PC-9 (cell line): ENCODE results near the gene CTNNA1. TPM values are rescaled to one million over a fixed set of nuclear protein-coding genes. Genes with fewer than 3 reads are reported as not detected.

Experiments used
- BruUV-seq: library from RNA; stranded (reverse); fragments of 400-500 nt; replicated peaks from 2 replicates; lab custom pipeline; 2021; lab: Mats Ljungman, UMichigan
- CTCF ChIA-PET: fragments of 300-600 bp; sonication (Branson Sonifier 250); formaldehyde crosslinking; loops from one replicate; lab custom pipeline; 2022; ENCODE audit warnings: antibody characterized with exemption; lab: Charles Lee
- POLR2A ChIA-PET: fragments of 300-600 bp; sonication (Branson Sonifier 250); formaldehyde crosslinking; loops from one replicate; lab custom pipeline; 2022; ENCODE audit warnings: antibody characterized with exemption; ENCODE audit not compliant: unreplicated experiment; lab: Charles Lee
- DNase-seq, 2 experiments: peaks; one replicate each; pipeline versions ENCODE4 v3.0.0 to v3.0.0-alpha.2; 2015 to 2022; ENCODE audit warnings: mixed read lengths in 1 of 2
- H2AFZ ChIP-seq: fragments of 200-600 bp; sonication (generic); 2 replicates; pipeline ENCODE4 v1.8.1; 2017; ENCODE audit warnings: antibody characterized with exemption
- H3F3A ChIP-seq: fragments of 200-600 bp; sonication (generic); 2 replicates; pipeline ENCODE4 v1.8.1; 2017; ENCODE audit warnings: antibody characterized with exemption, mild to moderate bottlenecking, low read depth; ENCODE audit not compliant: insufficient read depth
- H3K27ac ChIP-seq: fragments of 200-600 bp; sonication (generic); 2 replicates; pipeline ENCODE4 v1.6.1; 2016; ENCODE audit warnings: mixed run types
- H3K27me3 ChIP-seq: fragments of 200-600 bp; sonication (generic); 2 replicates; pipeline ENCODE4 v1.6.1; 2016; ENCODE audit warnings: low read depth, mixed run types; ENCODE audit not compliant: insufficient read depth
- H3K36me3 ChIP-seq: fragments of 200-600 bp; sonication (generic); 2 replicates; pipeline ENCODE4 v1.6.1; 2016; ENCODE audit warnings: low read depth, mixed run types
- H3K4me1 ChIP-seq: fragments of 200-600 bp; sonication (generic); replicated peaks from 2 replicates; pipeline ENCODE4 v1.6.1; 2016; ENCODE audit warnings: mixed run types; ENCODE audit not compliant: insufficient read depth
- H3K4me2 ChIP-seq: fragments of 200-600 bp; sonication (generic); 2 replicates; pipeline ENCODE4 v1.6.1; 2017; ENCODE audit warnings: mixed run types
- H3K4me3 ChIP-seq: fragments of 200-600 bp; sonication (generic); 2 replicates; pipeline ENCODE4 v1.6.1; 2016; ENCODE audit warnings: mixed run types
- H3K79me2 ChIP-seq: fragments of 200-600 bp; sonication (generic); 2 replicates; pipeline ENCODE4 v1.6.1; 2017; ENCODE audit warnings: low read depth, mixed run types
- H3K9me2 ChIP-seq: fragments of 200-600 bp; sonication (generic); 2 replicates; pipeline ENCODE4 v1.8.1; 2017; ENCODE audit warnings: mild to moderate bottlenecking; ENCODE audit not compliant: insufficient read depth
- H3K9me3 ChIP-seq: fragments of 200-600 bp; sonication (generic); 2 replicates; pipeline ENCODE4 v1.8.1; 2016; ENCODE audit warnings: low read depth; ENCODE audit not compliant: insufficient read depth
- H4K20me1 ChIP-seq: fragments of 200-600 bp; sonication (generic); 2 replicates; pipeline ENCODE4 v1.8.1; 2017; ENCODE audit not compliant: insufficient read depth
- CTCF ChIP-seq: fragments of 200-600 bp; sonication (generic); conservative IDR thresholded peaks from 2 replicates; pipeline ENCODE4 v1.6.1; 2017; ENCODE audit warnings: mixed run types, antibody characterized with exemption, mild to moderate bottlenecking, moderate library complexity
- EZH2 ChIP-seq: fragments of 200-600 bp; sonication (generic); IDR thresholded peaks from 2 replicates; pipeline ENCODE4 v1.8.0; 2017; ENCODE audit warnings: antibody characterized with exemption, low read depth
- intact Hi-C: fragments of 100-400 bp; cut with micrococcal nuclease; formaldehyde crosslinking; loops from one replicate; pipeline ENCODE4 v1.10.0; 2022; ENCODE audit not compliant: unreplicated experiment
- total RNA-seq: library from RNA; stranded (reverse); gene quantifications from 2 replicates; pipeline ENCODE4 v1.2.3, GENCODE V29; 2021

CTNNA1 gene
- total RNA-seq, 1 experiment from 2014 or later = 91.7 TPM

GRCh38 chr5:138843316-138844124, 90.3 kb downstream of the CTNNA1 start:
- BruUV-seq = no TSS peak
- Histone ChIP-seq H3K36me3 (no peaks in the 10 kb centered on the region), H3F3A (no peaks in the 10 kb centered on the region), H3K4me2 (no peak overlapping the region), H4K20me1 (no peaks in the 10 kb centered on the region), H3K4me3 (no peak overlapping the region), H3K9me2 (no peaks in the 10 kb centered on the region), H2AFZ (no peak overlapping the region), H3K4me1 (no peaks in the 10 kb centered on the region), H3K79me2 (no peaks in the 10 kb centered on the region), H3K27me3 (no peaks in the 10 kb centered on the region), H3K27ac (no peak overlapping the region), H3K9me3 (no peaks in the 10 kb centered on the region)
- intact Hi-C loops = no loop called here
- CTCF ChIA-PET = no interaction called here
- no peak for DNase-seq
- POLR2A ChIA-PET = no interaction called here
- TF ChIP-seq EZH2 (no peak), CTCF (no peak)

- H3K4me2 ChIP-seq = no peak overlapping the region
- H3F3A ChIP-seq = no peaks in the 10 kb centered on the region
- no peaks in the 10 kb centered on the region for H3K36me3 ChIP-seq
- H3K9me3 ChIP-seq = no peaks in the 10 kb centered on the region
- no peak overlapping the region for H3K27ac ChIP-seq
- no peaks in the 10 kb centered on the region for H3K79me2 ChIP-seq
- H3K27me3 ChIP-seq = no peaks in the 10 kb centered on the region
- no peak overlapping the region for H2AFZ ChIP-seq
- intact Hi-C loops = no loop called here
- no peak overlapping the region for H3K4me3 ChIP-seq
- no peak for DNase-seq
- no TSS peak for BruUV-seq
- no peaks in the 10 kb centered on the region for H3K4me1 ChIP-seq
- no peaks in the 10 kb centered on the region for H3K9me2 ChIP-seq
- no peaks in the 10 kb centered on the region for H4K20me1 ChIP-seq
- ChIA-PET POLR2A (no interaction called here), CTCF (no interaction called here)
- TF ChIP-seq EZH2 = no peak
- TF ChIP-seq CTCF = no peak
Observed at GRCh38 chr5:138844125-138844461, 90.9 kb downstream of the CTNNA1 start.

- no peaks in the 10 kb centered on the region for H4K20me1 ChIP-seq
- H3K36me3 ChIP-seq = no peaks in the 10 kb centered on the region
- H3K4me3 ChIP-seq = no peak overlapping the region
- no peak overlapping the region for H3K4me2 ChIP-seq
- no peaks in the 10 kb centered on the region for H3F3A ChIP-seq
- H3K9me3 ChIP-seq = no peaks in the 10 kb centered on the region
- BruUV-seq = no TSS peak
- ChIA-PET POLR2A (no interaction called here), CTCF (no interaction called here)
- no peaks in the 10 kb centered on the region for H3K4me1 ChIP-seq
- no peaks in the 10 kb centered on the region for H3K9me2 ChIP-seq
- DNase-seq = no peak
- no peak for TF ChIP-seq EZH2
- TF ChIP-seq CTCF = no peak
- H2AFZ ChIP-seq = no peak overlapping the region
- H3K79me2 ChIP-seq = no peaks in the 10 kb centered on the region
- H3K27me3 ChIP-seq = no peaks in the 10 kb centered on the region
- no peak overlapping the region for H3K27ac ChIP-seq
- intact Hi-C loops = no loop called here
Observed at GRCh38 chr5:138844812-138845513, 91.7 kb downstream of the CTNNA1 start.
